ENCODE results near the gene CLCA4. TPM values are rescaled to one million over a fixed set of nuclear protein-coding genes. Genes with fewer than 3 reads are reported as not detected.

CLCA4 gene
- total and polyA plus RNA-seq, 3 experiments from 2014 or later: not detected

GRCh38 chr1:86573763-86574484 is 27.0 kb downstream of the CLCA4 start:
- H3K27ac Mint-ChIP-seq: no peak overlapping the region
- CTCF ChIA-PET: no interaction called here

DNA sequence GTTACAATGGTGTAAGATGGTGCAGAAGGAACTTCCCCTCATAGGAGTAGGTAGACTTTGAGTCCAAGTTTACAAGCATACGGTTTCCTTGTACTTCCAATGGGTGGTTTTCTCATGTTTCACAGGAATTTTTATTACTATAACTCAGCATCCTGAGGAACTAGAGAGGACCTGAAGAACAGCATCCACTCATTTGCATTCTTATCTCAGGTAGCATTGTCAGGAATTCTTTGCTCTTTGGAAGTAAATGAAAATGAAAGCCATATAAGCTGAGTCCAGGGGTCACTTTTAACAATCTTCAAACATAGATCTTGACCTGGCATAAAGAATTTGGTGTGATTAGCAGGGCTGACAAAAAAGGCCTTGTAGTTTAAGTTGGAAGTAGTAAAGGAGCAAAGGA is 34.4 kb downstream of the CLCA4 start:
- no peaks in the 10 kb centered on the region for H3K36me3 ChIP-seq (ENCODE audit: insufficient read depth, low read length)
- POLR2A ChIA-PET: no interaction called here
- H3K4me3 ChIP-seq (ENCODE audit: low read length): no peak overlapping the region
- Mint-ChIP-seq H3K4me3 (no peak overlapping the region), H3K9me3 (no peaks in the 10 kb centered on the region), H3K36me3 (no peaks in the 10 kb centered on the region), H3K4me1 (no peaks in the 10 kb centered on the region), H3K27ac (no peak overlapping the region), H3K27me3 (peaks cover 0 to 8% of the 10 kb centered on the region in 2 donors)
- H3K27ac ChIP-seq (ENCODE audit: low read depth, low read length): no peak overlapping the region
- H3K9me3 ChIP-seq (ENCODE audit: low read length): no peaks in the 10 kb centered on the region
- DNase-seq: no peak
- CTCF ChIA-PET: no interaction called here
- H3K4me1 ChIP-seq (ENCODE audit: insufficient read depth, low read length): no peaks in the 10 kb centered on the region
- no peaks in the 10 kb centered on the region for H3K27me3 ChIP-seq (ENCODE audit: insufficient read depth, low read length, poor library complexity, severe bottlenecking)

More at GRCh38 chr1:86573763-86574484, 27.0 kb downstream of the CLCA4 start:
- Mint-ChIP-seq H3K9me3 (no peaks in the 10 kb centered on the region), H3K36me3 (no peaks in the 10 kb centered on the region), H3K4me1 (no peaks in the 10 kb centered on the region), H3K4me3 (no peak overlapping the region), H3K27me3 (peaks cover 1 to 27% of the 10 kb centered on the region in 2 donors)
- no peaks in the 10 kb centered on the region for H3K4me1 ChIP-seq (ENCODE audit: insufficient read depth, low read length)
- H3K27me3 ChIP-seq (ENCODE audit: insufficient read depth, low read length, poor library complexity, severe bottlenecking): peaks cover 4% of the 10 kb centered on the region
- H3K4me3 ChIP-seq (ENCODE audit: low read length): no peak overlapping the region
- H3K27ac ChIP-seq (ENCODE audit: low read depth, low read length): no peak overlapping the region
- no peaks in the 10 kb centered on the region for H3K36me3 ChIP-seq (ENCODE audit: insufficient read depth, low read length)
- no peaks in the 10 kb centered on the region for H3K9me3 ChIP-seq (ENCODE audit: low read length)
- POLR2A ChIA-PET: no interaction called here
- no peak for DNase-seq

DNA sequence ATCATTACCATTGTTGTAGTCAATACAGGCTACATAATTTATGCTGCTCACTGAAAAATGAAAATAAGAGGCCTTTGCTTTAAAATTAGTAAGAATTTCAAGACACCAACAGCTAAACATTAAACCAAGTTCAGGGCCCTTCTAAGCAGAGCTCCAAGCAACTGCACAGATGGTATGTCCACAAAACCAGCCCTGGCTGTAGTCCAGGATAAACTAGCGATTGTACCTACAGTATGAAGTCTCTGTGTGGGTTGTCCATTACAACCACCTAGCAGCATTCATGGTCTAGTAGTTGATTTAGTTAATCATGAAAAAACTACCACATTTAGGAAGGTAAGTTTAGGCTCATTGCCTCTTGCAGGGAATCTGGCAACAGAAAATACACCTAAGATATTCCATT is 35.3 kb downstream of the CLCA4 start:
- ChIA-PET POLR2A (no interaction called here), CTCF (no interaction called here)
- no peaks in the 10 kb centered on the region for H3K36me3 Mint-ChIP-seq
- H3K4me3 Mint-ChIP-seq: no peak overlapping the region
- no peak for DNase-seq
- H3K9me3 Mint-ChIP-seq: no peaks in the 10 kb centered on the region
- Histone ChIP-seq H3K27me3 (ENCODE audit: insufficient read depth, low read length, poor library complexity, severe bottlenecking) (no peaks in the 10 kb centered on the region), H3K27ac (ENCODE audit: low read depth, low read length) (no peak overlapping the region), H3K4me1 (ENCODE audit: insufficient read depth, low read length) (no peaks in the 10 kb centered on the region), H3K9me3 (ENCODE audit: low read length) (no peaks in the 10 kb centered on the region), H3K36me3 (ENCODE audit: insufficient read depth, low read length) (no peaks in the 10 kb centered on the region), H3K4me3 (ENCODE audit: low read length) (no peak overlapping the region)
- H3K27me3 Mint-ChIP-seq: peaks cover 0 to 4% of the 10 kb centered on the region in 2 donors
- no peak overlapping the region for H3K27ac Mint-ChIP-seq
- H3K4me1 Mint-ChIP-seq: no peaks in the 10 kb centered on the region

- Mint-ChIP-seq H3K27me3 (peaks cover 1 to 6% of the 10 kb centered on the region in 2 donors), H3K4me3 (no peak overlapping the region), H3K4me1 (no peaks in the 10 kb centered on the region), H3K27ac (no peak overlapping the region), H3K9me3 (no peaks in the 10 kb centered on the region), H3K36me3 (no peaks in the 10 kb centered on the region)
- no peak for DNase-seq
- POLR2A ChIA-PET: no interaction called here
- no peaks in the 10 kb centered on the region for H3K9me3 ChIP-seq (ENCODE audit: low read length)
- no peaks in the 10 kb centered on the region for H3K4me1 ChIP-seq (ENCODE audit: insufficient read depth, low read length)
- H3K27ac ChIP-seq (ENCODE audit: low read depth, low read length): no peak overlapping the region
- CTCF ChIA-PET: no interaction called here
- H3K27me3 ChIP-seq (ENCODE audit: insufficient read depth, low read length, poor library complexity, severe bottlenecking): no peaks in the 10 kb centered on the region
- H3K36me3 ChIP-seq (ENCODE audit: insufficient read depth, low read length): no peaks in the 10 kb centered on the region
- no peak overlapping the region for H3K4me3 ChIP-seq (ENCODE audit: low read length)
Observed at GRCh38 chr1:86583032-86583431, 36.2 kb downstream of the CLCA4 start.

DNA sequence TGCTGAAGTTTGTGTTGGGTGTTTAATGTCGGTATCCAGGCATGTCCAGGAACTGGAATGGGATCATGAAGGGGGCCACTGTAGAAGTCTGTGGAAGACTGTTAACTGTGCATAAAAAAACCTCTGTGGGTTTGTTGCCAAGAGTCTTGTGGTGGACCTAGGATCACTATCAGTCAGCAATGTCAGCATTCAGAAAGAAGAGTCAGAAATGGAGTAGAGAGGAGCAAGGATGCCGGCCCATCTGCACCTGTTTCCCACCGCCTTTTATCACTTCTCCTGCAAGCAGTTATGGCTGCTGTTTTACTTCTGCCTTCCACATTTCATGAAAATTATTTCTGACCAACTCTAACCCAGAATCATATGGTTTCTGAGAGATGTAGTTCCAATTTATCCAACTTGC is 36.7 kb downstream of the CLCA4 start:
- no peaks in the 10 kb centered on the region for H3K9me3 Mint-ChIP-seq
- H3K36me3 ChIP-seq (ENCODE audit: insufficient read depth, low read length): no peaks in the 10 kb centered on the region

DNA sequence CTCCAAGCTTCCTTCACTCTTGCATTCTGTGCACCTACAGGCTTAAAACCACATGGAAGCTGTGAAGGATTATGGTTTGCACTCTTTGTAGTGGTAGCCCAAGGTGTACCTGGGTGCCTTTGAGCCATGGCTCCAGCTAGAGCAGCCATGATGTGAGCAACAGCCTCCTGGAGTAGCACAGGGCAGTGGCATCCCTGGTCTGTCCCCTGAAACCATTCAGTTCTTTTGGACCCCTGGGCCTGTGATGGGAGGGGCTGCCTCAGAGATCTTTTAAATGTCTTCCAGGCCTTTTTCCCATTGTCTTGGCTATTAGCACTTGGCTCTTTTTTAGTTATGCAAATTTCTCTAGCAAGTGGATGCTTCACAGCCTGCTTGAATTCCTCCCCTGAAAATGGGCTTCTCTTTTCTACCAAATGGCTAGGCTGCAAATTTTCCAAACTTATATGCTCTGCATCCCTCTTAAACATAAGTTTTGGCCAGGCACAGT is 47.4 kb downstream of the CLCA4 start:
- no peak for DNase-seq
- Histone ChIP-seq H3K4me1 (ENCODE audit: insufficient read depth, low read length) (no peaks in the 10 kb centered on the region), H3K36me3 (ENCODE audit: insufficient read depth, low read length) (no peaks in the 10 kb centered on the region), H3K27me3 (ENCODE audit: insufficient read depth, low read length, poor library complexity, severe bottlenecking) (no peaks in the 10 kb centered on the region), H3K4me3 (ENCODE audit: low read length) (no peak overlapping the region), H3K9me3 (ENCODE audit: low read length) (no peaks in the 10 kb centered on the region), H3K27ac (ENCODE audit: low read depth, low read length) (no peak overlapping the region)
- Mint-ChIP-seq H3K9me3 (peaks cover 7 to 26% (median 16%) of the 10 kb centered on the region in 5 donors), H3K27me3 (peaks cover 1 to 18% of the 10 kb centered on the region in 2 donors), H3K4me1 (no peaks in the 10 kb centered on the region), H3K27ac (no peak overlapping the region), H3K36me3 (no peaks in the 10 kb centered on the region), H3K4me3 (no peak overlapping the region)
- ChIA-PET CTCF (no interaction called here), POLR2A (no interaction called here)

More for the DNA sequence above, 36.7 kb downstream of the CLCA4 start:
- POLR2A ChIA-PET: no interaction called here
- CTCF ChIA-PET: no interaction called here
- Histone ChIP-seq H3K4me3 (ENCODE audit: low read length) (no peak overlapping the region), H3K27ac (ENCODE audit: low read depth, low read length) (no peak overlapping the region), H3K4me1 (ENCODE audit: insufficient read depth, low read length) (no peaks in the 10 kb centered on the region), H3K9me3 (ENCODE audit: low read length) (no peaks in the 10 kb centered on the region), H3K27me3 (ENCODE audit: insufficient read depth, low read length, poor library complexity, severe bottlenecking) (no peaks in the 10 kb centered on the region)
- H3K4me3 Mint-ChIP-seq: no peak overlapping the region
- no peak overlapping the region for H3K27ac Mint-ChIP-seq
- H3K4me1 Mint-ChIP-seq: no peaks in the 10 kb centered on the region
- no peak for DNase-seq
- peaks cover 4 to 6% of the 10 kb centered on the region in 2 donors for H3K27me3 Mint-ChIP-seq
- H3K36me3 Mint-ChIP-seq: no peaks in the 10 kb centered on the region

- peaks cover 2 to 13% of the 10 kb centered on the region in 2 donors for H3K27me3 Mint-ChIP-seq
- peaks cover 7 to 26% (median 19%) of the 10 kb centered on the region in 5 donors for H3K9me3 Mint-ChIP-seq
- H3K36me3 Mint-ChIP-seq: peaks cover 0 to 3% (median 0%) of the 10 kb centered on the region in 3 donors
- no peaks in the 10 kb centered on the region for H3K27me3 ChIP-seq (ENCODE audit: insufficient read depth, low read length, poor library complexity, severe bottlenecking)
- H3K36me3 ChIP-seq (ENCODE audit: insufficient read depth, low read length): no peaks in the 10 kb centered on the region
- no peak overlapping the region for H3K4me3 ChIP-seq (ENCODE audit: low read length)
- H3K27ac Mint-ChIP-seq: no peak overlapping the region
- H3K27ac ChIP-seq (ENCODE audit: low read depth, low read length): no peak overlapping the region
- H3K4me1 ChIP-seq (ENCODE audit: insufficient read depth, low read length): no peaks in the 10 kb centered on the region
- POLR2A ChIA-PET: no interaction called here
- H3K4me1 Mint-ChIP-seq: no peaks in the 10 kb centered on the region
- CTCF ChIA-PET: no interaction called here
- H3K9me3 ChIP-seq (ENCODE audit: low read length): no peaks in the 10 kb centered on the region
- DNase-seq: no peak
- H3K4me3 Mint-ChIP-seq: no peak overlapping the region
Observed at GRCh38 chr1:86596224-86596623, 49.3 kb downstream of the CLCA4 start.

DNA sequence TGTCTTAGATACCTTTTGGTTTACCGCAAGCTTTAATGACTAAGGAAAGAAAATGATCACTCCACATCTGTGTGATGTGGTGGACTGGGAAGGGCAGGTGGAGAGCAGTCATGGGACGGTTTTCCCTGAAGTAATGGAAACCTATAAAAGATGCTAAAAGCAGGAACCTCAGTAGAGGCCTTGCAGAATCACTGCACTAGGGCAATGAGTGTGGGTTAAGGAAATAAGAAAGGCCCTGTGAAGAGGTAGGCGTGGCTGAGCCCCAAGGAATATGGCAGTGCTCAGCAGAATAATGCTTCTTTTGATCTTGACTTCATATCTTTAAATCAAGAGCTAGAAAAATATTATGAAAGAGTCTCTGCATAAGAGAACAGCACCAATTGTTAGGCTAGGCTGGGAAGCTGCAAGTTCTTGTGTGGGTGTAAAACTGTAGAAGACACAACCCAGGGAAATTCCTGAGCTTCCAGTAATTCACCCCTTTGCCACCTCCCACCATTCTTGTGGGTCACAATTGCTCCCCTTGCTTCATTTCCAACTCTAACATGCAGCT is 49.9 kb downstream of the CLCA4 start:
- H3K4me3 Mint-ChIP-seq: no peak overlapping the region
- no peaks in the 10 kb centered on the region for H3K9me3 ChIP-seq (ENCODE audit: low read length)
- H3K27me3 ChIP-seq (ENCODE audit: insufficient read depth, low read length, poor library complexity, severe bottlenecking): no peaks in the 10 kb centered on the region
- no peaks in the 10 kb centered on the region for H3K4me1 Mint-ChIP-seq
- H3K4me3 ChIP-seq (ENCODE audit: low read length): no peak overlapping the region
- H3K36me3 Mint-ChIP-seq: peaks cover 0 to 3% (median 0%) of the 10 kb centered on the region in 3 donors
- H3K27ac ChIP-seq (ENCODE audit: low read depth, low read length): no peak overlapping the region
- H3K36me3 ChIP-seq (ENCODE audit: insufficient read depth, low read length): no peaks in the 10 kb centered on the region
- no peak for DNase-seq
- POLR2A ChIA-PET: no interaction called here
- H3K4me1 ChIP-seq (ENCODE audit: insufficient read depth, low read length): no peaks in the 10 kb centered on the region
- peaks cover 4 to 10% of the 10 kb centered on the region in 2 donors for H3K27me3 Mint-ChIP-seq
- peaks cover 7 to 26% (median 21%) of the 10 kb centered on the region in 5 donors for H3K9me3 Mint-ChIP-seq
- CTCF ChIA-PET: no interaction called here
- H3K27ac Mint-ChIP-seq: no peak overlapping the region

All from CD8-positive, alpha-beta memory T cell (primary cell).